Lower leg skin (tissue), 4 donors: ENCODE measurements around the gene SSH2. TPM values are rescaled to one million over a fixed set of nuclear protein-coding genes. Genes with fewer than 3 reads are reported as not detected.

Experiments
- DNase-seq, 2 donors: peaks; one replicate each; pipeline ENCODE4 v3.0.0-alpha.2; 2019; ENCODE audit warnings: low spot score in 2 of 2
- H3K4me3 ChIP-seq: fragments of 200-600 bp; sonication (generic); 2 replicates; pipeline ENCODE4 v1.5.1; 2017; ENCODE audit warnings: mild to moderate bottlenecking, low read depth; ENCODE audit not compliant: poor library complexity, severe bottlenecking
- POLR2A ChIP-seq, 2 donors: fragments of 450-650 bp; IDR thresholded peaks; one replicate each; pipeline ENCODE4 v1.6.1; 2016 to 2017; ENCODE audit warnings: antibody characterized with exemption in 2 of 2, mild to moderate bottlenecking in 1 of 2, moderate library complexity in 1 of 2
- WGBS, 2 donors: methylation state at CpG; one replicate each; pipeline ENCODE4 v1.1.5; 2018; 5-methylcytosine and 5-hydroxymethylcytosine counted together
- intact Hi-C: fragments of 100-400 bp; cut with DNase I; formaldehyde crosslinking; loops from one replicate; pipeline ENCODE4 v1.15.0; 2023; ENCODE audit warnings: low total_unique reads
- total RNA-seq, 4 donors: library from RNA; depleted of rRNA; stranded (reverse); fragments of >200 nt; gene quantifications; one replicate each; pipeline ENCODE4 v1.1.0, GENCODE V29; 2016
- TF ChIP-seq, protein P1 (sequence below), 3 donors: fragments of 450-650 bp; IDR thresholded peaks; one replicate each; pipeline ENCODE4 v1.5.1; 2016; ENCODE audit warnings: antibody characterized with exemption in 3 of 3, mild to moderate bottlenecking in 3 of 3, moderate library complexity in 2 of 3

Gene SSH2
- total RNA-seq, 4 donors from 2014 or later: 10.0 to 20.3 (median 15.3) TPM

- 53 to 56% methylated on average over 10 of the region's 10 CpGs for WGBS, 2 donors
- DNase-seq: no peak
- TF ChIP-seq, protein P1, sequence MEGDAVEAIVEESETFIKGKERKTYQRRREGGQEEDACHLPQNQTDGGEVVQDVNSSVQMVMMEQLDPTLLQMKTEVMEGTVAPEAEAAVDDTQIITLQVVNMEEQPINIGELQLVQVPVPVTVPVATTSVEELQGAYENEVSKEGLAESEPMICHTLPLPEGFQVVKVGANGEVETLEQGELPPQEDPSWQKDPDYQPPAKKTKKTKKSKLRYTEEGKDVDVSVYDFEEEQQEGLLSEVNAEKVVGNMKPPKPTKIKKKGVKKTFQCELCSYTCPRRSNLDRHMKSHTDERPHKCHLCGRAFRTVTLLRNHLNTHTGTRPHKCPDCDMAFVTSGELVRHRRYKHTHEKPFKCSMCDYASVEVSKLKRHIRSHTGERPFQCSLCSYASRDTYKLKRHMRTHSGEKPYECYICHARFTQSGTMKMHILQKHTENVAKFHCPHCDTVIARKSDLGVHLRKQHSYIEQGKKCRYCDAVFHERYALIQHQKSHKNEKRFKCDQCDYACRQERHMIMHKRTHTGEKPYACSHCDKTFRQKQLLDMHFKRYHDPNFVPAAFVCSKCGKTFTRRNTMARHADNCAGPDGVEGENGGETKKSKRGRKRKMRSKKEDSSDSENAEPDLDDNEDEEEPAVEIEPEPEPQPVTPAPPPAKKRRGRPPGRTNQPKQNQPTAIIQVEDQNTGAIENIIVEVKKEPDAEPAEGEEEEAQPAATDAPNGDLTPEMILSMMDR (IDR thresholded peaks at IDR 0.05): no peak
- no peak for TF ChIP-seq POLR2A (IDR thresholded peaks at IDR 0.05)
- no peak overlapping the region for H3K4me3 ChIP-seq
- intact Hi-C loops: no loop called here
Measured at GRCh38 chr17:29582254-29582765, 347.7 kb downstream of the SSH2 start.

- 59 to 68% methylated on average over 13 to 20 of the region's 20 CpGs for WGBS, 2 donors
- TF ChIP-seq, protein P1 (IDR thresholded peaks at IDR 0.05): no peak
- TF ChIP-seq POLR2A (IDR thresholded peaks at IDR 0.05): no peak
- intact Hi-C loops: no loop called here
- no peak overlapping the region for H3K4me3 ChIP-seq
- DNase-seq: peak in 1 of 2 donors; percentile 60
Measured at GRCh38 chr17:29581583-29582253, 348.3 kb downstream of the SSH2 start.

- 59 to 63% methylated on average over 14 to 15 of the region's 15 CpGs for WGBS, 2 donors
- H3K4me3 ChIP-seq: no peak overlapping the region
- intact Hi-C loops: loop anchor here (5.0 kb wide), 1 partner anchor 32 kb away; no protein-coding TSS in a partner anchor
- no peak for TF ChIP-seq POLR2A (IDR thresholded peaks at IDR 0.05)
- TF ChIP-seq, protein P1 (IDR thresholded peaks at IDR 0.05): peak in 1 of 3 donors; percentile 44
- peak; percentile 75 to 97 for DNase-seq
Measured at GRCh38 chr17:29579866-29580771, 349.9 kb downstream of the SSH2 start.

DNA sequence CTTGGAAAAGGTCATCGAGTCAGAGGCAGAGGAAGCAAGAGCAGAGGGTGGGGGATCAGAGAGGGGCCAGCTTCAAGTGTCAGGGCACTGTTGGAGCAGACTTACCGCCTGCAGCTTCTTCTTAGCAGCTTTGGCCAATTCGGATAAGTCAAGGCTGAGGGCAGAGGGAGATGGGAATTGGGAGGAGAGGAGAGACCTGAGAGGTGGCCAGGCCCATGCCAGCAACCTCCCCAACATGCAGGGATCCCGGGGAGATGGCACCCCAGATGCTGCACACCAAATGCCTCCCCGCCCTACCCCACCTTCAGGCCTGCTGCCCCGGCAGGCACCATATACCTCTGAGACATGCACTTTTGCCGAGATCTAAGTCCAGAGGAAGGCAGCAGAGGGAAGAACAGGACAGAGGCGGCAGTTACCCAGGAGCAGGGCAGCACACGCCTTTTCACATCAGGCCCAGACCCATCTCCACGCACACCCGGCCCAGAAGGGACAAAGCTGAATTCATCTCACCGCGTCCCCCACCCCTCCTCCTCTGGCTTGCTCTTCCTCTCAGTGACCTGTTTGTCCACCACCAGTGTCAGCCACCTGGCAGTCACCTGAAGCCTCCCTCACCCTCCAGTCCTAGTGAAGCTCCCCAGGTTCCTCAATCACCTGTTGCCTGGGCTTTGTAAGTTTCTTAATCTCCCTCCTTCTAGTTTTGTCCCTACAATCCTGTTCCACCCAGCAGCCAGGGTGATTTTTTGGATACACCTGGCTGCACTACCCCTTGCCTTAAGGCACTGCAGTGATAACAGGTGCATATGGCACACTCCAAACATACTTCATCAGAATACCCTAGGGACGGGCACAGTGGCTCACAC lies 351.2 kb downstream of the SSH2 start:
- intact Hi-C loops: loop anchor here (5.0 kb wide), 1 partner anchor 33 kb away; no protein-coding TSS in a partner anchor
- DNase-seq: no peak
- no peak for TF ChIP-seq POLR2A (IDR thresholded peaks at IDR 0.05)
- TF ChIP-seq, protein P1 (IDR thresholded peaks at IDR 0.05): no peak
- 84 to 90% methylated on average over 14 of the region's 14 CpGs for WGBS, 2 donors
- no peak overlapping the region for H3K4me3 ChIP-seq
